DMS53 treated with DMSO at 0.1 percent for 48 hours (cell line): Measurements from ENCODE around the gene PAIP2.

ENCODE experiments used
- DNase-seq: peaks from one replicate; lab custom pipeline; 2025; ENCODE audit not compliant: unreplicated experiment; lab: John Stamatoyannopoulos, UW

The PAIP2 gene

GRCh38 chr5:139390639-139391569, 49.2 kb downstream of the PAIP2 start:
- DNase-seq, result no peak

- no peak for DNase-seq
Measured at GRCh38 chr5:139391570-139392323, 50.1 kb downstream of the PAIP2 start.

GRCh38 chr5:139392324-139392677, 50.6 kb downstream of the PAIP2 start:
- no peak for DNase-seq

- DNase-seq, result peak; percentile 62
Measured at GRCh38 chr5:139392678-139393496, 51.2 kb downstream of the PAIP2 start.

GRCh38 chr5:139393497-139394122, 52.0 kb downstream of the PAIP2 start:
- DNase-seq, result no peak

GRCh38 chr5:139394123-139394653, 52.5 kb downstream of the PAIP2 start:
- no peak for DNase-seq

- no peak for DNase-seq
Measured at GRCh38 chr5:139394654-139395566, 53.3 kb downstream of the PAIP2 start, which contains the start of gene PROB1. TSS of gene PROB1 (minus strand) at chr5:139395104. CDS start at chr5:139395081, 23 bp downstream.

- DNase-seq, result no peak
Measured at GRCh38 chr5:139395844-139396640, 54.4 kb downstream of the PAIP2 start.

- DNase-seq, result no peak
Measured at GRCh38 chr5:139396691-139397090, 55.0 kb downstream of the PAIP2 start.

GRCh38 chr5:139397921-139398320, 56.3 kb downstream of the PAIP2 start:
- DNase-seq, result no peak

GRCh38 chr5:139399501-139400121, 58.0 kb downstream of the PAIP2 start:
- DNase-seq, result no peak

GRCh38 chr5:139401546-139401945, 59.9 kb downstream of the PAIP2 start:
- DNase-seq, result no peak

- peak; percentile 15 for DNase-seq
Measured at GRCh38 chr5:139402561-139403158, 61.0 kb downstream of the PAIP2 start.

GRCh38 chr5:139403418-139403786, 61.7 kb downstream of the PAIP2 start:
- no peak for DNase-seq

GRCh38 chr5:139403787-139404483, 62.3 kb downstream of the PAIP2 start, which contains the start of gene SPATA24:
TSS of gene SPATA24 (minus strand) at chr5:139404089. CDS start at chr5:139404060, 29 bp downstream.
- peak; percentile 96 for DNase-seq

GRCh38 chr5:139404484-139404840, 62.8 kb downstream of the PAIP2 start:
- no peak for DNase-seq

GRCh38 chr5:139406963-139407362, 65.3 kb downstream of the PAIP2 start:
- DNase-seq, result no peak
